Suppressor macrophage treated with lipopolysaccharide for 1 hour (primary cell): ENCODE measurements around the gene C15orf40.
A peak's percentile ranks its signal among the peaks of the same experiment; 100 is the strongest.
"Not testable (repeated sequence)": the region's sequence is repeated elsewhere in the genome, so short reads cannot be mapped to it uniquely, and the experiment has no call there.

Experiments
- DNase-seq, 3 donors: peaks; one replicate each; pipeline ENCODE4 v3.0.0-alpha.2; 2020 to 2022

Gene C15orf40

GRCh38 chr15:82950746-82951370 is 60.6 kb downstream of the C15orf40 start:
- DNase-seq, result no peak

DNA sequence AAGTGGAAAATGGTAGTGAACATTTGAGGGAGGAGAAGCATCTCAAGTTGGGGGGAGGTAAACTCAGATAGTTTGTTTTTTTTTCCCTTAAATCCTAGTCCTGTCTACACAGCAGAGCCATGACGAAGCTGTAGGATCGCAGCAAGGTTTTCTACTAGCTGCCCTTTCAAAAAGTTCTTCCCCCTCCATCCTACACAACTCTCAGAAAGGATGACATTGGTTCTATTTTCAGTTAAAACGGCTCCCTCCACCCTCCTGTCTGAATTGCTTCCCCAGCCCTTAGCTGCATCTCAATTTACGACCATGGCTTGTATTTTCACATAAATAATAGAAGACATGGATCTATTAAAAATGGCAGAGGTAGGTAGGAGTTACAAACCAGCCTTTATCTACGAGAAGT is 61.1 kb downstream of the C15orf40 start:
- DNase-seq, result no peak

GRCh38 chr15:82946155-82946701 is 65.2 kb downstream of the C15orf40 start:
- DNase-seq, result no peak

DNA sequence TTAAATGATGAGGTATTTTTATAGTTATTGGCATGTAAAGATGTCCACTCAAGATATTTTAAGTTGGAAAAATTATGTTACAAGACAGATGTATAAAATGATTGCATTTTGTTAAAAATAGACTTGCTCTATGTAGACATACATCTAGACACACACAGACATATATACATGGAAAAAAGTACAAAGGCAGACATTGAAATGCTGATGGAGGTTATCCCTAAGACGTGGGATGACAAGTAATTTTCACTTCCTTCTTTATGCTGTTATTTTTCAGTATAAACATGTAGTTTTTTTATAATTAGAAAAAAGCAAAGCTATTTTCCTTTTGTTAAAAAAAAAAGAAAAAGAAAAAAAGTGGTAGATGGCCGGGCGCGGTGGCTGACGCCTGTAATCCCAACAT is 66.1 kb downstream of the C15orf40 start:
- no peak for DNase-seq

DNA sequence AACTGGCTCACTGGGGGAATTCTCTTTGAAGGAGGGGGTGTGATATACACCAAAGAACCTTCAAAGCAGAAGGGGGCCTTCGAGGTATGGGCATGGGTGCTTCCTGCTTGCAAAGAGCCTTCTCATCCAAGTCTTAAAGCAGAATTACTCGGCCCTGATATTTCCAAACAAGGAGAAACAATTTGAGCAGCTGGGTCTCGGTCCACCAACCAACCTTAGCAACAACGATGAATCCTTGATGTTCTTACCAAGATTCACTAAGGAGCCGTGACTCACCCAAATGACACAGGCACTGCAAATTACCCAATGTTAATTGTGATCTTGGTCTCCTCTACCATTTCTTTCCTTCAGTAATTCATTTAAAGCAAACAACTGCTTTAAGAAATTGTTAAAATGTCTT is 66.6 kb downstream of the C15orf40 start:
- peak; percentile 44 to 72 (median 62) for DNase-seq

DNA sequence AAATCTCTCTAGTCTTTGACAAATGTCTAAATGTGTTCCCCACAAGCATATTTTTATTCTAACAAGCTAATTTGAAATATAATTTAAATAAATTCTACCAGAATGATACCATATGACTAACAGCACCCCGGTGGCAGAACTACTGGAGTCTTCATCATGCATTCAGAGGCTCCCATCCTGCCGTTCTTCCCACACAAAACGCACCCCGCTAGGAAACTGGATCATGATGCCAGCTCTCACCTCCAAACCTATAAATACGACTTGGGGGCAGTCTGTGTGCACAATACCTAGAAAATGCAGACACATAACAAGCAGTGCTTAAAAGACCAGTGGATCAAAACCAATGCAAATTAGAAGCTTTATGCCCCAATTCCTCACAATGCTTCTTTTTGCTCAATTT is 67.4 kb downstream of the C15orf40 start:
- no peak for DNase-seq

GRCh38 chr15:82943176-82943575 is 68.3 kb downstream of the C15orf40 start:
- no peak for DNase-seq

- no peak for DNase-seq
Measured at GRCh38 chr15:82942691-82943090, 68.7 kb downstream of the C15orf40 start.

GRCh38 chr15:82939678-82940077 is 71.8 kb downstream of the C15orf40 start:
- not testable (repeated sequence) for DNase-seq
